HepG2 (cell line): Measurements from ENCODE around the gene CNNM2. TPM values are rescaled to one million over a fixed set of nuclear protein-coding genes. Genes with fewer than 3 reads are reported as not detected.
A peak's percentile ranks its signal among the peaks of the same experiment; 100 is the strongest.

Experiments
- CEBPG ChIP-seq: IDR thresholded peaks from 2 replicates; pipeline ENCODE4 v1.6.1; 2016
- EHMT2 ChIP-seq: fragments of 200-600 bp; sonication (generic); IDR thresholded peaks from 2 replicates; pipeline ENCODE4 v1.7.0; 2017; ENCODE audit warnings: antibody characterized with exemption, low read depth, low read length, borderline replicate concordance
- GATA4 ChIP-seq: sonication (generic); IDR thresholded peaks from 2 replicates; pipeline ENCODE4 v1.6.1; 2016; ENCODE audit warnings: antibody characterized with exemption, low read depth, borderline replicate concordance
- IRF1 ChIP-seq: sonication (generic); formaldehyde crosslinking; IDR thresholded peaks from 2 replicates; pipeline ENCODE4 v1.4.0; 2020; ENCODE audit warnings: low read depth, mild to moderate bottlenecking, missing genetic modification reagents
- MAFK ChIP-seq, 2 experiments: IDR thresholded peaks in 1 of 2; conservative IDR thresholded peaks in 1 of 2; 2 replicates each; pipeline ENCODE4 v1.6.1; 2011; ENCODE audit warnings: improper control_type of control experiment in 2 of 2, low read length in 2 of 2
- MTF1 ChIP-seq: sonication (generic); formaldehyde crosslinking; IDR thresholded peaks from 2 replicates; pipeline ENCODE4 v1.5.0; 2020; ENCODE audit warnings: missing genetic modification reagents
- NR0B2 ChIP-seq: sonication (generic); formaldehyde crosslinking; IDR thresholded peaks from 2 replicates; pipeline ENCODE4 v1.4.0; 2020; ENCODE audit warnings: mild to moderate bottlenecking, missing genetic modification reagents
- PHF8 ChIP-seq: sonication (generic); formaldehyde crosslinking; IDR thresholded peaks from 2 replicates; pipeline ENCODE4 v1.5.0; 2020; ENCODE audit warnings: missing genetic modification reagents
- PLRG1 ChIP-seq: fragments of 450-650 bp; conservative IDR thresholded peaks from 2 replicates; pipeline ENCODE4 v1.6.1; 2016
- RAD51 ChIP-seq: fragments of 450-650 bp; IDR thresholded peaks from 2 replicates; pipeline ENCODE4 v1.6.1; 2016; ENCODE audit warnings: borderline replicate concordance
- SMAD1 ChIP-seq: sonication (generic); formaldehyde crosslinking; IDR thresholded peaks from 2 replicates; pipeline ENCODE4 v1.4.0; 2020; ENCODE audit warnings: missing genetic modification reagents, low read depth, mild to moderate bottlenecking, borderline replicate concordance
- SP4 ChIP-seq: sonication (generic); formaldehyde crosslinking; IDR thresholded peaks from 2 replicates; pipeline ENCODE4 v1.8.1; 2023; ENCODE audit warnings: mild to moderate bottlenecking, missing genetic modification reagents
- SRF ChIP-seq: IDR thresholded peaks from 2 replicates; pipeline ENCODE4 v1.6.1; 2011; ENCODE audit warnings: mild to moderate bottlenecking, low read depth, low read length, moderate library complexity
- SRY ChIP-seq: sonication (generic); formaldehyde crosslinking; IDR thresholded peaks from 2 replicates; pipeline ENCODE4 v1.8.0; 2022; ENCODE audit warnings: mild to moderate bottlenecking, missing genetic modification reagents
- ZBTB33 ChIP-seq: sonication (generic); formaldehyde crosslinking; IDR thresholded peaks from 2 replicates; pipeline ENCODE4 v1.4.0; 2020; ENCODE audit warnings: missing genetic modification reagents
- ZBTB7A ChIP-seq: sonication (generic); formaldehyde crosslinking; IDR thresholded peaks from 2 replicates; pipeline ENCODE4 v1.8.0; 2022; ENCODE audit warnings: mild to moderate bottlenecking, missing genetic modification reagents
- ZNF24 ChIP-seq: fragments of 450-650 bp; IDR thresholded peaks from 2 replicates; pipeline ENCODE4 v1.6.1; 2017; ENCODE audit warnings: antibody characterized with exemption, mild to moderate bottlenecking
- ZNF503 ChIP-seq: sonication (generic); formaldehyde crosslinking; IDR thresholded peaks from 2 replicates; pipeline ENCODE4 v1.4.0; 2020; ENCODE audit warnings: missing genetic modification reagents
- ZNF580 ChIP-seq: IDR thresholded peaks from 2 replicates; pipeline ENCODE4 v1.6.1; 2016; ENCODE audit warnings: low read depth, borderline replicate concordance
- ZNF777 ChIP-seq: sonication (generic); formaldehyde crosslinking; IDR thresholded peaks from 2 replicates; pipeline ENCODE4 v1.4.0; 2020; ENCODE audit warnings: missing genetic modification reagents
- polyA plus RNA-seq, 8 experiments: library from polyadenylated mRNA; depleted of rRNA in 3 of 8; stranded (reverse) in 7 of 8; unstranded in 1 of 8; fragments of >200 nt; fragmentation: Illumina TruSeq in 4 of 8; extraction: Trizol in 4 of 8; gene quantifications; 2 replicates each; pipeline versions ENCODE4 v1.2.1 to v1.2.3, GENCODE V29; 2011 to 2016; ENCODE audit warnings: low read depth in 4 of 8, missing spikeins in 1 of 8, mixed read lengths in 1 of 8; ENCODE audit not compliant: insufficient read depth in 1 of 8
- total RNA-seq, 5 experiments: library from RNA; depleted of rRNA; stranded (reverse); fragments of >200 nt; fragmentation: Illumina TruSeq; extraction: Trizol; gene quantifications; 2 replicates each; pipeline ENCODE4 v1.2.3, GENCODE V29; 2016; ENCODE audit warnings: low read depth in 1 of 5
- TF ChIP-seq, protein P1 (sequence below): sonication (generic); formaldehyde crosslinking; IDR thresholded peaks from 2 replicates; pipeline ENCODE4 v1.4.0; 2020; ENCODE audit warnings: low read depth, missing genetic modification reagents

The CNNM2 gene
- total and polyA plus RNA-seq, 2 of the 13 experiments (the other 11 are each of a cell fraction or from before 2014, with no cell fraction given): 7.1 to 9.0 TPM

- TF ChIP-seq EHMT2: no peak
- 0 out of 2 replicates have a peak, but pooled peaks have one; percentile 50 for TF ChIP-seq ZBTB7A (CRISPR knock-in tag)
- TF ChIP-seq SRF: no peak
- no peak for TF ChIP-seq ZBTB33 (CRISPR knock-in tag)
- TF ChIP-seq SRY: peak; percentile 49
- peak; percentile 50 for TF ChIP-seq ZNF777 (CRISPR knock-in tag)
- no peak; the same call in 1 of the 2 replicates for TF ChIP-seq CEBPG (CRISPR knock-in tag)
- no peak; the same call in 1 of the 2 replicates for TF ChIP-seq SMAD1 (CRISPR knock-in tag)
- TF ChIP-seq MAFK (conservative IDR thresholded peaks at IDR 0.05 in 1 of 2, IDR thresholded peaks at IDR 0.05 in 1 of 2; ENCODE audit: low read length in 2 of 2): no peak
- TF ChIP-seq, protein P1, sequence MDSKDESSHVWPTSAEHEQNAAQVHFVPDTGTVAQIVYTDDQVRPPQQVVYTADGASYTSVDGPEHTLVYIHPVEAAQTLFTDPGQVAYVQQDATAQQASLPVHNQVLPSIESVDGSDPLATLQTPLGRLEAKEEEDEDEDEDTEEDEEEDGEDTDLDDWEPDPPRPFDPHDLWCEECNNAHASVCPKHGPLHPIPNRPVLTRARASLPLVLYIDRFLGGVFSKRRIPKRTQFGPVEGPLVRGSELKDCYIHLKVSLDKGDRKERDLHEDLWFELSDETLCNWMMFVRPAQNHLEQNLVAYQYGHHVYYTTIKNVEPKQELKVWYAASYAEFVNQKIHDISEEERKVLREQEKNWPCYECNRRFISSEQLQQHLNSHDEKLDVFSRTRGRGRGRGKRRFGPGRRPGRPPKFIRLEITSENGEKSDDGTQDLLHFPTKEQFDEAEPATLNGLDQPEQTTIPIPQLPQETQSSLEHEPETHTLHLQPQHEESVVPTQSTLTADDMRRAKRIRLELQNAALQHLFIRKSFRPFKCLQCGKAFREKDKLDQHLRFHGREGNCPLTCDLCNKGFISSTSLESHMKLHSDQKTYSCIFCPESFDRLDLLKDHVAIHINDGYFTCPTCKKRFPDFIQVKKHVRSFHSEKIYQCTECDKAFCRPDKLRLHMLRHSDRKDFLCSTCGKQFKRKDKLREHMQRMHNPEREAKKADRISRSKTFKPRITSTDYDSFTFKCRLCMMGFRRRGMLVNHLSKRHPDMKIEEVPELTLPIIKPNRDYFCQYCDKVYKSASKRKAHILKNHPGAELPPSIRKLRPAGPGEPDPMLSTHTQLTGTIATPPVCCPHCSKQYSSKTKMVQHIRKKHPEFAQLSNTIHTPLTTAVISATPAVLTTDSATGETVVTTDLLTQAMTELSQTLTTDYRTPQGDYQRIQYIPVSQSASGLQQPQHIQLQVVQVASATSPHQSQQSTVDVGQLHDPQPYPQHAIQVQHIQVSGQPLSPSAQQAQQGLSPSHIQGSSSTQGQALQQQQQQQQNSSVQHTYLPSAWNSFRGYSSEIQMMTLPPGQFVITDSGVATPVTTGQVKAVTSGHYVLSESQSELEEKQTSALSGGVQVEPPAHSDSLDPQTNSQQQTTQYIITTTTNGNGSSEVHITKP (CRISPR knock-in tag): no peak
- TF ChIP-seq PHF8 (CRISPR knock-in tag): peak; percentile 67; the same call in 1 of the 2 replicates
- peak; percentile 98 for TF ChIP-seq SP4 (CRISPR knock-in tag)
- no peak for TF ChIP-seq ZNF503 (CRISPR knock-in tag)
- no peak for TF ChIP-seq GATA4
- no peak for TF ChIP-seq PLRG1
- peak; percentile 32; the same call in 1 of the 2 replicates for TF ChIP-seq MTF1
- TF ChIP-seq NR0B2: no peak
- no peak for TF ChIP-seq ZNF24
- TF ChIP-seq ZNF580 (CRISPR knock-in tag): no peak
- TF ChIP-seq RAD51: no peak
- no peak for TF ChIP-seq IRF1
Observed at GRCh38 chr10:102917962-102918816, at the start of gene CNNM2 (continued).
